SJCRH30 (cell line): ENCODE results near the gene ZC3H10. TPM values are rescaled to one million over a fixed set of nuclear protein-coding genes. Genes with fewer than 3 reads are reported as not detected.

Experiments used
- DNase-seq, 2 experiments: peaks; one replicate each; pipeline ENCODE4 v3.0.0-alpha.2; 2015 to 2020
- H3K27ac ChIP-seq: fragments of 250-450 bp; sonication (Bioruptor Pico); 2 replicates; pipeline ENCODE4 v1.5.1; 2020; ENCODE audit warnings: mild to moderate bottlenecking, moderate library complexity
- H3K27me3 ChIP-seq: fragments of 250-450 bp; sonication (Bioruptor Pico); 2 replicates; pipeline ENCODE4 v1.5.1; 2020; ENCODE audit warnings: mild to moderate bottlenecking, moderate library complexity
- H3K36me3 ChIP-seq: fragments of 250-450 bp; sonication (Bioruptor Pico); 2 replicates; pipeline ENCODE4 v1.5.1; 2020; ENCODE audit warnings: mild to moderate bottlenecking, moderate library complexity
- H3K4me1 ChIP-seq: fragments of 250-450 bp; sonication (Bioruptor Pico); 2 replicates; pipeline ENCODE4 v1.5.1; 2020; ENCODE audit warnings: mild to moderate bottlenecking, moderate library complexity
- H3K4me3 ChIP-seq: fragments of 250-450 bp; sonication (Bioruptor Pico); 2 replicates; pipeline ENCODE4 v1.5.1; 2020; ENCODE audit warnings: mild to moderate bottlenecking, moderate library complexity
- H3K9me3 ChIP-seq: fragments of 250-450 bp; sonication (Bioruptor Pico); replicated peaks from 2 replicates; pipeline ENCODE4 v1.5.1; 2020; ENCODE audit warnings: mild to moderate bottlenecking, moderate library complexity
- total RNA-seq: library from RNA; depleted of rRNA; stranded (reverse); fragments of >200 nt; shearing (Covaris generic); gene quantifications from 2 replicates; pipeline ENCODE4 v1.2.3, GENCODE V29; 2014

The ZC3H10 gene
- total RNA-seq, 1 experiment from 2014 or later = 5.5 TPM

GRCh38 chr12:56086096-56086495 is 32.0 kb upstream of the ZC3H10 start:
- H3K9me3 ChIP-seq = no peaks in the 10 kb centered on the region
- H3K4me3 ChIP-seq = no peak overlapping the region
- peaks cover 22% of the 10 kb centered on the region for H3K4me1 ChIP-seq
- no peak for DNase-seq
- no peaks in the 10 kb centered on the region for H3K27me3 ChIP-seq
- peaks cover 23% of the 10 kb centered on the region; the same call in 1 of the 2 replicates for H3K36me3 ChIP-seq
- H3K27ac ChIP-seq = no peak overlapping the region

GRCh38 chr12:56086608-56087007 is 31.5 kb upstream of the ZC3H10 start:
- H3K36me3 ChIP-seq = peaks cover 23% of the 10 kb centered on the region; the same call in 1 of the 2 replicates
- H3K27ac ChIP-seq = no peak overlapping the region
- no peaks in the 10 kb centered on the region for H3K9me3 ChIP-seq
- H3K4me1 ChIP-seq = peaks cover 16% of the 10 kb centered on the region
- H3K4me3 ChIP-seq = no peak overlapping the region
- H3K27me3 ChIP-seq = no peaks in the 10 kb centered on the region
- no peak for DNase-seq

DNA sequence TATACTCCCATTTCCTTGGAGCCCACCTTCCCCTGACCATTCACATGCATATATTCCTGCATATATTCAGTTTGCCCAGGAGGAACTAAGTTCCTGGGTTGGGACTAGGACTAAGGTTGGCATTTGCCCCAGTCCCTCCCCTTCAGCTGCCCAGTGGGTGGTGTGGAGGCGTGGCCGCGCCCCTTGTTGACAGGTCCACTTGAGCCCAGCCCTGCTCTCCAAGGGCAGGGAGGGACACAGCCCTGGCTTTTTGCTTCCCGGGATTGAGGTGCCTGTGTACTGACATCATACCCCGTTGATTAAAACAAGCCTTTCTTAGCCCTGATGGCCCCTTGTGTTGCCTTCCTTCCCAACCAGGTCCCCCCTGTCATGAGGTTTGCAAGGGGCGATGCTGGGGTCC is 30.8 kb upstream of the ZC3H10 start:
- no peak overlapping the region for H3K27ac ChIP-seq
- no peaks in the 10 kb centered on the region for H3K27me3 ChIP-seq
- H3K9me3 ChIP-seq = no peaks in the 10 kb centered on the region
- H3K4me1 ChIP-seq = peaks cover 10% of the 10 kb centered on the region
- H3K36me3 ChIP-seq = peaks cover 23% of the 10 kb centered on the region; the same call in 1 of the 2 replicates
- no peak for DNase-seq
- H3K4me3 ChIP-seq = no peak overlapping the region

DNA sequence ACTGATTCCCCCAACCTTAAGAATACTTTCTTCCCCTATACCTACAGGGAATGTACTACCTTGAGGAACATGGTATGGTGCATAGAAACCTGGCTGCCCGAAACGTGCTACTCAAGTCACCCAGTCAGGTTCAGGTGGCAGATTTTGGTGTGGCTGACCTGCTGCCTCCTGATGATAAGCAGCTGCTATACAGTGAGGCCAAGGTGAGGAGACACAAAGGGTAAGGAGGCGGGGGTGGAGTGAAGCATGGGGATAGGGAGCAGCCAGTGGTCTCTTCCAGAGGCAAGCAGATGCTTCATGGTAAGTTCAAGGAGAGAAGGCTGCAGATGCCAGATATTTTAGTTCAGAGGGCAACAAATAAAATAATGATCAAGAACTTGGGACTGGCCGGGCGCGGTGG is 20.3 kb upstream of the ZC3H10 start:
- Histone ChIP-seq H3K9me3 (no peaks in the 10 kb centered on the region), H3K27ac (no peak overlapping the region), H3K4me1 (no peaks in the 10 kb centered on the region), H3K27me3 (no peaks in the 10 kb centered on the region), H3K36me3 (peaks cover 13% of the 10 kb centered on the region), H3K4me3 (no peak overlapping the region)
- no peak for DNase-seq

DNA sequence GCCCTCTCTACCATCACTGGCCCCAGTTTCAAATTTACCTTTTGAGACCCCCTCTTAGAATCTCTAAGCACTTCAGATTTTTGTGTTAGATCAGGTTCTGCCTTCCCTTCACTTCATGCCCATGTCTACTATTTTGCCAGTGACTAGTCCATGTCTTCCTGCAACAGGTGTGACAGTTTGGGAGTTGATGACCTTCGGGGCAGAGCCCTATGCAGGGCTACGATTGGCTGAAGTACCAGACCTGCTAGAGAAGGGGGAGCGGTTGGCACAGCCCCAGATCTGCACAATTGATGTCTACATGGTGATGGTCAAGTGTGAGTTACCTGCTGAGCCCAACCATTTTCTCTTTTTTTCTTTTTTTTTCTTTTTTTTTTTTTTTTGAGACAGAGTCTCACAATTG is 19.5 kb upstream of the ZC3H10 start:
- DNase-seq = no peak
- H3K36me3 ChIP-seq = peaks cover 15% of the 10 kb centered on the region
- H3K4me1 ChIP-seq = no peaks in the 10 kb centered on the region
- H3K4me3 ChIP-seq = no peak overlapping the region
- no peaks in the 10 kb centered on the region for H3K9me3 ChIP-seq
- no peaks in the 10 kb centered on the region for H3K27me3 ChIP-seq
- no peak overlapping the region for H3K27ac ChIP-seq

DNA sequence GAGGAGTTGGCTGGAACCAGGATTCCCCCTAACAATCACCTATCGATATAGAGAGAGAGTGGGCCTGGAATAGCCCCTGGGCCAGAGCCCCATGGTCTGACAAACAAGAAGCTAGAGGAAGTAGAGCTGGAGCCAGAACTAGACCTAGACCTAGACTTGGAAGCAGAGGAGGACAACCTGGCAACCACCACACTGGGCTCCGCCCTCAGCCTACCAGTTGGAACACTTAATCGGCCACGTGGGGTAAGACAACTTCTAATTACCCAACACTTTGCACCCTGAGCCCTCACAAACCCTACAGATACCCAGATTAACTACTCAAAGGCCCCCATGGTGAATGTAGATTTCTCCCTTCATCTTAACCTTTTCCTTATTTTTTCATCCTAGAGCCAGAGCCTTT is 18.3 kb upstream of the ZC3H10 start:
- Histone ChIP-seq H3K27me3 (no peaks in the 10 kb centered on the region), H3K36me3 (peaks cover 15% of the 10 kb centered on the region), H3K4me3 (no peak overlapping the region), H3K4me1 (no peaks in the 10 kb centered on the region), H3K27ac (no peak overlapping the region), H3K9me3 (no peaks in the 10 kb centered on the region)
- no peak for DNase-seq

DNA sequence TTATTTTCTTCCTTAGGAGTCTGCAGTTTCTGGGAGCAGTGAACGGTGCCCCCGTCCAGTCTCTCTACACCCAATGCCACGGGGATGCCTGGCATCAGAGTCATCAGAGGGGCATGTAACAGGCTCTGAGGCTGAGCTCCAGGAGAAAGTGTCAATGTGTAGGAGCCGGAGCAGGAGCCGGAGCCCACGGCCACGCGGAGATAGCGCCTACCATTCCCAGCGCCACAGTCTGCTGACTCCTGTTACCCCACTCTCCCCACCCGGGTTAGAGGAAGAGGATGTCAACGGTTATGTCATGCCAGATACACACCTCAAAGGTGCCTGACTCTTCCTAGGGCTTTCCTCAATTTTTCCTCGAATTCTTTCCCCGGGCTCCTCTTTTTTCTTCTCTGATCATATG is 17.0 kb upstream of the ZC3H10 start:
- DNase-seq = no peak
- Histone ChIP-seq H3K27ac (no peak overlapping the region), H3K4me1 (peaks cover 3% of the 10 kb centered on the region; the same call in 1 of the 2 replicates), H3K27me3 (no peaks in the 10 kb centered on the region), H3K4me3 (no peak overlapping the region), H3K36me3 (peaks cover 21% of the 10 kb centered on the region), H3K9me3 (no peaks in the 10 kb centered on the region)

DNA sequence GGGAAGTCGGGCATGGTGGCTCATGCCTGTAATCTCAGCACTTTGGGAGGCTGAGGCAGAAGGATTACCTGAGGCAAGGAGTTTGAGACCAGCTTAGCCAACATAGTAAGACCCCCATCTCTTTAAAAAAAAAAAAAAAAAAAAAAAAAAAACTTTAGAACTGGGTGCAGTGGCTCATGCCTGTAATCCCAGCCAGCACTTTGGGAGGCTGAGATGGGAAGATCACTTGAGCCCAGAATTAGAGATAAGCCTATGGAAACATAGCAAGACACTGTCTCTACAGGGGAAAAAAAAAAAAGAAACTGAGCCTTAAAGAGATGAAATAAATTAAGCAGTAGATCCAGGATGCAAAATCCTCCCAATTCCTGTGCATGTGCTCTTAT is 15.4 kb upstream of the ZC3H10 start:
- H3K36me3 ChIP-seq = peaks cover 35% of the 10 kb centered on the region

GRCh38 chr12:56103066-56103711 is 14.9 kb upstream of the ZC3H10 start:
- no peaks in the 10 kb centered on the region for H3K27me3 ChIP-seq
- H3K4me1 ChIP-seq = peaks cover 7% of the 10 kb centered on the region; the same call in 1 of the 2 replicates
- no peak for DNase-seq
- H3K27ac ChIP-seq = no peak overlapping the region
- H3K9me3 ChIP-seq = no peaks in the 10 kb centered on the region
- H3K36me3 ChIP-seq = peaks cover 40% of the 10 kb centered on the region
- H3K4me3 ChIP-seq = peak overlapping the region; percentile 89

More for the DNA sequence above, 15.4 kb upstream of the ZC3H10 start:
- Histone ChIP-seq H3K27me3 (no peaks in the 10 kb centered on the region), H3K9me3 (no peaks in the 10 kb centered on the region), H3K4me1 (peaks cover 7% of the 10 kb centered on the region; the same call in 1 of the 2 replicates), H3K4me3 (no peak overlapping the region), H3K27ac (no peak overlapping the region)
- no peak for DNase-seq

DNA sequence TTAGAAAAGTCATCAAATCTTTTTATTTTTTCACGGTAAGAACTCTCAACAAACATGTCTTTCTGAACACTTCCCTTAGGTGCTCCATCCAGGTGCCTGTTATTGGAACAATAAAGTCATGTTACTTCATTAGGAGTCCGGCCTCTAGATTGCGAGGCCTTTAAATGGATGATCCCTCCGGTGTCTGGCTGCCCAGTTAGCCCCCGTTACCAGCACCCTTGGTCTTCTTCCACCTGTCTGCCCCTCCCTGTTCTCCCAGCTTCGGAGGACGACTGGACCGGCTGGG is 14.3 kb upstream of the ZC3H10 start:
- Histone ChIP-seq H3K36me3 (peaks cover 46% of the 10 kb centered on the region), H3K27ac (no peak overlapping the region), H3K9me3 (no peaks in the 10 kb centered on the region), H3K27me3 (no peaks in the 10 kb centered on the region), H3K4me3 (peak overlapping the region; percentile 89), H3K4me1 (peaks cover 7% of the 10 kb centered on the region; the same call in 1 of the 2 replicates)
- DNase-seq = no peak

DNA sequence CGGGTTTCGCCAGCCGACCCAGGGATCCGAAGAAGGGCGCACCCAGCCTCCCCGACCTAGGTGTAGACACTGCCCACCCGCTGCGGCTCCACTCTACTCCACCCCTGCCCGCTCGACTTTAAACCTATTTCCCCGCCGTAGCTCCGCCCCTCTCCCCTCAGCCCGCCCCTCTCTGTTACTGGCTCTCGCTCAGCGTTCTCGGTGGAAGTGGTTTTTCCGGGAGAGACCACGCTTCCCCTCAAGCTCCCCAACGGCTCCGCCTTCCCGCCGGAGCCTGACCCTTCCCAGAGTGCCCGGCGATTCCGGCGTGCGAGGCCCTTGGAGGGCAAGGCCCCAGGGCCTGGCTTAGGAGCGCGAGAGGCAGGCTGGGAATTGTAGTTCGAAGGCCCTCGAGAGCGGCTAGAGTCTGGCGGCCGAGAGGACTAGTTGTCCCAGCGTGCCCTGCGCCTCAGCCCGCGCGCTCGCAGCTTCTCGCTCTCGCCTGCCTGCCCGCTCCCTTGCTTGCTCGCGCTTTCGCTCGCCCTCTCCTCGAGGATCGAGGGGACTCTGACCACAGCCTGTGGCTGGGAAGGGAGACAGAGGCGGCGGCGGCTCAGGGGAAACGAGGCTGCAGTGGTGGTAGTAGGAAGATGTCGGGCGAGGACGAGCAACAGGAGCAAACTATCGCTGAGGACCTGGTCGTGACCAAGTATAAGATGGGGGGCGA is 13.8 kb upstream of the ZC3H10 start, which contains the start of gene PA2G4:
TSS of gene PA2G4 (plus strand) at position 451 of the 706 bp plus-strand sequence. CDS start at position 630, 179 bp downstream.
- peak within 1 kb of the TSS; percentile 89 for H3K4me3 ChIP-seq
- peak within 1 kb of the TSS; percentile 79 for H3K27ac ChIP-seq
- DNase-seq = peak; percentile 98 to 99
- H3K27me3 ChIP-seq = no peaks in the 10 kb centered on the region
- H3K9me3 ChIP-seq = no peaks in the 10 kb centered on the region
- H3K36me3 ChIP-seq = peaks cover 50% of the 10 kb centered on the region
- peaks cover 7% of the 10 kb centered on the region; the same call in 1 of the 2 replicates for H3K4me1 ChIP-seq

- Histone ChIP-seq H3K27me3 (no peaks in the 10 kb centered on the region), H3K4me1 (peaks cover 7% of the 10 kb centered on the region; the same call in 1 of the 2 replicates), H3K27ac (peak overlapping the region; percentile 79), H3K9me3 (no peaks in the 10 kb centered on the region), H3K4me3 (peak overlapping the region; percentile 89), H3K36me3 (peaks cover 52% of the 10 kb centered on the region)
- peak; percentile 36 to 41 for DNase-seq
Observed at GRCh38 chr12:56104815-56105608, 13.1 kb upstream of the ZC3H10 start.

- Histone ChIP-seq H3K4me1 (peaks cover 7% of the 10 kb centered on the region; the same call in 1 of the 2 replicates), H3K27ac (peak overlapping the region; percentile 79; the same call in 1 of the 2 replicates), H3K27me3 (no peaks in the 10 kb centered on the region), H3K4me3 (peak overlapping the region; percentile 89), H3K9me3 (no peaks in the 10 kb centered on the region), H3K36me3 (peaks cover 54% of the 10 kb centered on the region)
- DNase-seq = no peak
Observed at GRCh38 chr12:56105609-56105902, 12.5 kb upstream of the ZC3H10 start.

GRCh38 chr12:56107242-56107641 is 10.8 kb upstream of the ZC3H10 start:
- Histone ChIP-seq H3K36me3 (peaks cover 69% of the 10 kb centered on the region), H3K4me3 (no peak overlapping the region), H3K27me3 (no peaks in the 10 kb centered on the region), H3K4me1 (peaks cover 7% of the 10 kb centered on the region; the same call in 1 of the 2 replicates), H3K27ac (no peak overlapping the region), H3K9me3 (no peaks in the 10 kb centered on the region)
- no peak for DNase-seq

GRCh38 chr12:56110571-56110970 is 7.5 kb upstream of the ZC3H10 start:
- H3K9me3 ChIP-seq = no peaks in the 10 kb centered on the region
- H3K36me3 ChIP-seq = peaks cover 75% of the 10 kb centered on the region
- peaks cover 11% of the 10 kb centered on the region; the same call in 1 of the 2 replicates for H3K4me1 ChIP-seq
- no peak overlapping the region for H3K27ac ChIP-seq
- no peak for DNase-seq
- no peaks in the 10 kb centered on the region for H3K27me3 ChIP-seq
- H3K4me3 ChIP-seq = no peak overlapping the region
